Astrocyte of the spinal cord (primary cell): ENCODE measurements around the gene TACSTD2.
"Not testable (repeated sequence)": the region's sequence is repeated elsewhere in the genome, so short reads cannot be mapped to it uniquely, and the experiment has no call there.

Experiments
- DNase-seq: peaks from one replicate; pipeline ENCODE4 v3.0.0; 2011; ENCODE audit warnings: low read depth, low spot score
- H3K4me3 ChIP-seq: 2 replicates; pipeline ENCODE4 v1.5.1; 2011; ENCODE audit warnings: low read depth, mild to moderate bottlenecking, low read length, moderate library complexity
- CTCF ChIP-seq: IDR thresholded peaks from 2 replicates; pipeline ENCODE4 v1.5.1; 2012; ENCODE audit warnings: low read depth, mild to moderate bottlenecking, low read length, inconsistent platforms
- in situ Hi-C: cut with HindIII; loops from 2 replicates; pipeline ENCODE4 v1.10.0; 2017; ENCODE audit warnings: low sequenced_read_pairs

The TACSTD2 gene

GRCh38 chr1:58555393-58555792, 21.7 kb downstream of the TACSTD2 start:
- in situ Hi-C loops, result no loop called here
- no peak for TF ChIP-seq CTCF
- DNase-seq, result no peak
- H3K4me3 ChIP-seq, result no peak overlapping the region

- DNase-seq, result no peak
- in situ Hi-C loops, result no loop called here
- H3K4me3 ChIP-seq, result no peak overlapping the region
- no peak for TF ChIP-seq CTCF
These were observed 25.6 kb downstream of the TACSTD2 start for GRCh38 chr1:58551186-58552140.

GRCh38 chr1:58549291-58549690, 27.8 kb downstream of the TACSTD2 start:
- not testable (repeated sequence) for H3K4me3 ChIP-seq

GRCh38 chr1:58548371-58548770, 28.7 kb downstream of the TACSTD2 start:
- H3K4me3 ChIP-seq, result no peak overlapping the region
- DNase-seq, result no peak
- in situ Hi-C loops, result no loop called here
- TF ChIP-seq CTCF, result no peak

More at GRCh38 chr1:58549291-58549690, 27.8 kb downstream of the TACSTD2 start:
- DNase-seq, in situ Hi-C loops: not testable (repeated sequence)

- peak; percentile 97 for TF ChIP-seq CTCF
- in situ Hi-C loops, result no loop called here
- peak within 1 kb of the TSS; percentile 74 for H3K4me3 ChIP-seq
- DNase-seq, result peak; percentile 99
These were observed 30.3 kb downstream of the TACSTD2 start, which contains the start of gene OMA1 for GRCh38 chr1:58546520-58547308. Gene OMA1 (minus strand): TSS chr1:58546726. CDS start chr1:58539294, 7,432 bp downstream.

GRCh38 chr1:58545591-58546519, 31.2 kb downstream of the TACSTD2 start:
- in situ Hi-C loops, result no loop called here
- peak; percentile 62 for DNase-seq
- H3K4me3 ChIP-seq, result peak overlapping the region; percentile 74
- no peak for TF ChIP-seq CTCF
